IMR-90 (cell line): ENCODE measurements around the gene BIK. TPM values are rescaled to one million over a fixed set of nuclear protein-coding genes. Genes with fewer than 3 reads are reported as not detected.

ENCODE experiments used
- ATAC-seq: fragments of 200-7000 bp; cut with Tn5 transposase; 2 replicates; pipeline ENCODE4 v1.9.1; 2020; ENCODE audit warnings: low read depth, mild to moderate bottlenecking, moderate library complexity
- BruUV-seq: library from RNA; stranded (reverse); fragments of 400-500 nt; replicated peaks from 2 replicates; lab custom pipeline; 2021; lab: Mats Ljungman, UMichigan
- CTCF ChIA-PET: fragments of 300-600 bp; formaldehyde crosslinking; extraction: SDS; loops from one replicate; lab custom pipeline; 2021; ENCODE audit warnings: antibody characterized with exemption; lab: Yijun Ruan, JAX
- POLR2A ChIA-PET: fragments of 300-600 bp; sonication (Branson Sonifier 250); formaldehyde crosslinking; loops from one replicate; lab custom pipeline; 2022; ENCODE audit warnings: antibody characterized with exemption; ENCODE audit not compliant: unreplicated experiment; lab: Charles Lee
- DNase-seq: peaks from one replicate; pipeline ENCODE4 v3.0.0; 2013
- H2AFZ ChIP-seq: replicated peaks from 2 replicates; pipeline ENCODE3; 2013; ENCODE audit warnings: low read length, mild to moderate bottlenecking; ENCODE audit not compliant: poor library complexity
- H2AK5ac ChIP-seq: 2 replicates; pipeline ENCODE4 v1.6.1; 2013; ENCODE audit warnings: low read depth, low read length, inconsistent platforms
- H2AK9ac ChIP-seq: replicated peaks from 2 replicates; pipeline ENCODE3; 2013; ENCODE audit warnings: mild to moderate bottlenecking, low read depth, low read length, moderate library complexity; ENCODE audit not compliant: poor library complexity
- H2BK120ac ChIP-seq: 2 replicates; pipeline ENCODE4 v1.6.1; 2013; ENCODE audit warnings: low read depth, low read length, inconsistent platforms
- H2BK15ac ChIP-seq: 3 replicates; pipeline ENCODE4 v1.6.1; 2013; ENCODE audit warnings: low read depth, low read length, inconsistent platforms
- H2BK20ac ChIP-seq: 2 replicates; pipeline ENCODE4 v1.6.1; 2013; ENCODE audit warnings: low read depth, mild to moderate bottlenecking, inconsistent platforms, low read length, moderate library complexity
- H2BK5ac ChIP-seq: 2 replicates; pipeline ENCODE4 v1.6.1; 2013; ENCODE audit warnings: mild to moderate bottlenecking, low read depth, low read length, inconsistent platforms; ENCODE audit not compliant: poor library complexity, severe bottlenecking
- H3K14ac ChIP-seq: replicated peaks from 2 replicates; pipeline ENCODE4 v1.6.1; 2013; ENCODE audit warnings: low read depth, low read length, inconsistent platforms
- H3K18ac ChIP-seq: 2 replicates; pipeline ENCODE4 v1.6.1; 2013; ENCODE audit warnings: low read depth, low read length, control low read depth
- H3K23ac ChIP-seq: 2 replicates; pipeline ENCODE4 v1.6.1; 2013; ENCODE audit warnings: low read depth, low read length, inconsistent platforms
- H3K27ac ChIP-seq: 2 replicates; pipeline ENCODE4 v1.5.1; 2013; ENCODE audit warnings: mild to moderate bottlenecking, control low read depth, low read length; ENCODE audit not compliant: insufficient read depth
- H3K27me3 ChIP-seq: 2 replicates; pipeline ENCODE4 v1.6.1; 2013; ENCODE audit warnings: low read length; ENCODE audit not compliant: control insufficient read depth, insufficient read depth
- H3K36me3 ChIP-seq: 2 replicates; pipeline ENCODE4 v1.6.1; 2013; ENCODE audit warnings: low read length, mixed read lengths; ENCODE audit not compliant: control insufficient read depth, insufficient read depth
- H3K4ac ChIP-seq: 2 replicates; pipeline ENCODE4 v1.6.1; 2013; ENCODE audit warnings: low read depth, low read length, inconsistent platforms
- H3K4me1 ChIP-seq: 2 replicates; pipeline ENCODE4 v1.6.1; 2013; ENCODE audit warnings: low read length, mixed read lengths; ENCODE audit not compliant: control insufficient read depth, insufficient read depth
- H3K4me2 ChIP-seq: 2 replicates; pipeline ENCODE4 v1.6.1; 2013; ENCODE audit warnings: low read depth, mild to moderate bottlenecking, control low read depth, low read length, moderate library complexity
- H3K4me3 ChIP-seq: 2 replicates; pipeline ENCODE4 v1.5.1; 2013; ENCODE audit warnings: low read depth, mild to moderate bottlenecking, control low read depth, low read length, moderate library complexity; ENCODE audit not compliant: insufficient read depth
- H3K56ac ChIP-seq: 2 replicates; pipeline ENCODE4 v1.6.1; 2013; ENCODE audit warnings: low read length, inconsistent platforms; ENCODE audit not compliant: insufficient read depth; ENCODE audit errors: extremely low read depth
- H3K79me1 ChIP-seq, 2 experiments: 2 replicates each; pipeline ENCODE4 v1.6.1; 2013; ENCODE audit warnings: low read length in 2 of 2, inconsistent platforms in 1 of 2, low read depth in 1 of 2
- H3K9ac ChIP-seq: 2 replicates; pipeline ENCODE4 v1.6.1; 2013; ENCODE audit warnings: low read depth, low read length, control low read depth
- H3K9me1 ChIP-seq: 2 replicates; pipeline ENCODE4 v1.6.1; 2013; ENCODE audit warnings: low read length, inconsistent platforms; ENCODE audit not compliant: insufficient read depth
- H3K9me3 ChIP-seq: 2 replicates; pipeline ENCODE4 v1.6.1; 2013; ENCODE audit warnings: low read length; ENCODE audit not compliant: control insufficient read depth, insufficient read depth
- H4K20me1 ChIP-seq: 2 replicates; pipeline ENCODE4 v1.6.1; 2013; ENCODE audit warnings: low read length, inconsistent platforms; ENCODE audit not compliant: insufficient read depth
- H4K5ac ChIP-seq: 2 replicates; pipeline ENCODE4 v1.6.1; 2013; ENCODE audit warnings: mild to moderate bottlenecking, low read depth, low read length, control low read depth
- H4K8ac ChIP-seq, 2 experiments: 2 replicates each; pipeline ENCODE4 v1.6.1; 2013; ENCODE audit warnings: low read depth in 2 of 2, low read length in 2 of 2, control low read depth in 1 of 2, inconsistent platforms in 1 of 2
- H4K91ac ChIP-seq: 2 replicates; pipeline ENCODE4 v1.6.1; 2013; ENCODE audit warnings: low read depth, low read length, inconsistent platforms; ENCODE audit not compliant: insufficient read depth
- BHLHE40 ChIP-seq: fragments of 150-350 bp; IDR thresholded peaks from 2 replicates; pipeline ENCODE4 v1.6.1; 2016; ENCODE audit warnings: mild to moderate bottlenecking, low read depth, low read length
- CEBPB ChIP-seq: IDR thresholded peaks from 2 replicates; pipeline ENCODE4 v1.6.1; 2012; ENCODE audit warnings: low read depth, low read length, improper control_type of control experiment
- CHD1 ChIP-seq: IDR thresholded peaks from 2 replicates; pipeline ENCODE4 v1.6.1; 2012; ENCODE audit warnings: low read depth, low read length, improper control_type of control experiment
- FOS ChIP-seq: fragments of 150-350 bp; IDR thresholded peaks from 2 replicates; pipeline ENCODE4 v1.6.1; 2016; ENCODE audit warnings: low read depth, low read length
- MAFK ChIP-seq: IDR thresholded peaks from 2 replicates; pipeline ENCODE4 v1.6.1; 2012; ENCODE audit warnings: low read depth, low read length, improper control_type of control experiment
- MAZ ChIP-seq: IDR thresholded peaks from 2 replicates; pipeline ENCODE4 v1.6.1; 2012; ENCODE audit warnings: low read depth, mild to moderate bottlenecking, low read length, improper control_type of control experiment, moderate library complexity, borderline replicate concordance
- MXI1 ChIP-seq: IDR thresholded peaks from 2 replicates; pipeline ENCODE4 v1.6.1; 2012; ENCODE audit warnings: low read depth, mild to moderate bottlenecking, low read length, moderate library complexity, borderline replicate concordance
- NFE2L2 ChIP-seq: fragments of 150-350 bp; IDR thresholded peaks from 2 replicates; pipeline ENCODE4 v1.6.1; 2016; ENCODE audit warnings: low read depth, mild to moderate bottlenecking, low read length
- POLR2A ChIP-seq: IDR thresholded peaks from 2 replicates; pipeline ENCODE4 v1.6.1; 2012; ENCODE audit warnings: mild to moderate bottlenecking, low read depth, low read length
- RAD21 ChIP-seq: IDR thresholded peaks from 2 replicates; pipeline ENCODE4 v1.6.1; 2012; ENCODE audit warnings: low read length, improper control_type of control experiment
- RCOR1 ChIP-seq: IDR thresholded peaks from 2 replicates; pipeline ENCODE4 v1.6.1; 2012; ENCODE audit warnings: mild to moderate bottlenecking, low read length, improper control_type of control experiment; ENCODE audit not compliant: insufficient replicate concordance
- RFX5 ChIP-seq: IDR thresholded peaks from 2 replicates; pipeline ENCODE4 v1.8.0; 2012; ENCODE audit warnings: low read depth, mild to moderate bottlenecking, low read length, moderate library complexity
- SMC3 ChIP-seq: fragments of 150-350 bp; IDR thresholded peaks from 2 replicates; pipeline ENCODE4 v1.6.1; 2016; ENCODE audit warnings: low read depth, mild to moderate bottlenecking, antibody characterized with exemption, low read length, moderate library complexity
- USF2 ChIP-seq: fragments of 150-350 bp; IDR thresholded peaks from 2 replicates; pipeline ENCODE4 v1.6.1; 2017; ENCODE audit warnings: mild to moderate bottlenecking, antibody characterized with exemption, low read length, low read depth
- WGBS, 2 experiments: methylation state at CpG; one replicate each; pipeline versions ENCODE4 v1.1.5 to v1.1.7; 2013; ENCODE audit warnings: missing lambda C conversion rate in 2 of 2; ENCODE audit not compliant: insufficient read length in 1 of 2; ENCODE audit errors: extremely low coverage in 2 of 2; 5-methylcytosine and 5-hydroxymethylcytosine counted together
- dilution Hi-C: fragments of 300-500 bp; cut with HindIII; formaldehyde crosslinking; loops from one replicate; pipeline ENCODE4 v1.14.3; 2018; ENCODE audit warnings: low sequenced_read_pairs; ENCODE audit not compliant: unreplicated experiment
- in situ Hi-C: fragments of 300-500 bp; cut with MboI; formaldehyde crosslinking; loops from 3 replicates; pipeline ENCODE4 v1.14.3; 2019; ENCODE audit warnings: low sequenced_read_pairs, inconsistent platforms, mixed read lengths
- intact Hi-C: fragments of 100-400 bp; cut with micrococcal nuclease; formaldehyde crosslinking; loops from 2 replicates; pipeline ENCODE4 v1.10.0; 2022
- polyA plus RNA-seq, 3 experiments: library from polyadenylated mRNA; depleted of rRNA; stranded (reverse); fragments of >200 nt; gene quantifications; 2 replicates each; pipeline ENCODE4 v1.2.3, GENCODE V29; 2012; ENCODE audit warnings: low replicate concordance in 1 of 3
- total RNA-seq: library from RNA; depleted of rRNA; stranded (reverse); fragments of >200 nt; gene quantifications from 2 replicates; pipeline ENCODE4 v1.2.3, GENCODE V29; 2012
- TF ChIP-seq, protein P1 (sequence below): conservative IDR thresholded peaks from 2 replicates; pipeline ENCODE4 v1.5.1; 2012; ENCODE audit warnings: mild to moderate bottlenecking, low read depth, low read length, improper control_type of control experiment
- TF ChIP-seq, protein P2 (sequence below): fragments of 150-350 bp; IDR thresholded peaks from 2 replicates; pipeline ENCODE4 v1.6.1; 2016; ENCODE audit warnings: low read depth, mild to moderate bottlenecking, low read length, moderate library complexity, borderline replicate concordance

BIK gene
- total and polyA plus RNA-seq, 2 of the 4 experiments (the other 2 are of a cell fraction), result 0.18 TPM; not detected in 1

DNA sequence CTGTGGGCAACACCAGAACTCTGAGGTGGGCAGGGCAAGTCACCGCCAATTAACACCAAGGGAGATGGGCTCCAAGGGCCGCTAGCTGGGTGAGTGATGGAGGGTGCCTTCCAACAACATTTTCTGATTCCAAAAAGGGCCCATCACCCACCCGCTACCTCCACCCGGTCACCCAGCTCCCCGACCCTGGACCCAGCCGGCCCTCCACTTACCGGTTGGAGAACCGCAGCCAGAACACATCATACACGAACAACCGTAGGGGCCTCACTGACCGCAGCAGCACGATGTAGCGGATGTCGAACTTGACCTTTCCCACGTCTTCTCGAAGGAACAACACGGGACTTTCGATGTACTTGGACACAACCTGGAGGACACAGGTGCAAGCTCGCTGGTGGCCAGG lies 61.6 kb downstream of the BIK start:
- Histone ChIP-seq H3K4me3 (no peak overlapping the region), H3K9me3 (no peaks in the 10 kb centered on the region), H3K56ac (no peak overlapping the region), H3K79me1 (no peaks in the 10 kb centered on the region), H2BK15ac (no peak overlapping the region), H3K27ac (no peak overlapping the region), H2AFZ (no peak overlapping the region), H2BK5ac (no peak overlapping the region), H3K23ac (no peak overlapping the region), H3K27me3 (no peaks in the 10 kb centered on the region), H4K91ac (no peak overlapping the region), H4K8ac (no peak overlapping the region), H2BK20ac (no peak overlapping the region), H2AK5ac (no peak overlapping the region), H4K5ac (no peak overlapping the region), H3K9ac (no peak overlapping the region), H3K4me2 (no peak overlapping the region), H3K18ac (no peak overlapping the region), H2AK9ac (peak overlapping the region; percentile 57), H2BK120ac (no peak overlapping the region), H4K20me1 (no peaks in the 10 kb centered on the region; the same call in 1 of the 2 replicates), H3K36me3 (peaks cover 46% of the 10 kb centered on the region), H3K4me1 (no peaks in the 10 kb centered on the region), H3K14ac (no peak overlapping the region), H3K9me1 (no peaks in the 10 kb centered on the region; the same call in 1 of the 2 replicates), H3K4ac (no peak overlapping the region)
- no TSS peak for BruUV-seq
- intact Hi-C loops (no loop called here), dilution Hi-C loops (no loop called here), in situ Hi-C loops (no loop called here)
- ATAC-seq, result no peak
- TF ChIP-seq POLR2A (no peak), RFX5 (no peak), NFE2L2 (no peak), MAFK (no peak), RAD21 (no peak), CEBPB (no peak), MAZ (no peak), USF2 (no peak), CHD1 (no peak), BHLHE40 (no peak), FOS (no peak), RCOR1 (no peak), MXI1 (no peak), SMC3 (no peak)
- TF ChIP-seq, protein P1, sequence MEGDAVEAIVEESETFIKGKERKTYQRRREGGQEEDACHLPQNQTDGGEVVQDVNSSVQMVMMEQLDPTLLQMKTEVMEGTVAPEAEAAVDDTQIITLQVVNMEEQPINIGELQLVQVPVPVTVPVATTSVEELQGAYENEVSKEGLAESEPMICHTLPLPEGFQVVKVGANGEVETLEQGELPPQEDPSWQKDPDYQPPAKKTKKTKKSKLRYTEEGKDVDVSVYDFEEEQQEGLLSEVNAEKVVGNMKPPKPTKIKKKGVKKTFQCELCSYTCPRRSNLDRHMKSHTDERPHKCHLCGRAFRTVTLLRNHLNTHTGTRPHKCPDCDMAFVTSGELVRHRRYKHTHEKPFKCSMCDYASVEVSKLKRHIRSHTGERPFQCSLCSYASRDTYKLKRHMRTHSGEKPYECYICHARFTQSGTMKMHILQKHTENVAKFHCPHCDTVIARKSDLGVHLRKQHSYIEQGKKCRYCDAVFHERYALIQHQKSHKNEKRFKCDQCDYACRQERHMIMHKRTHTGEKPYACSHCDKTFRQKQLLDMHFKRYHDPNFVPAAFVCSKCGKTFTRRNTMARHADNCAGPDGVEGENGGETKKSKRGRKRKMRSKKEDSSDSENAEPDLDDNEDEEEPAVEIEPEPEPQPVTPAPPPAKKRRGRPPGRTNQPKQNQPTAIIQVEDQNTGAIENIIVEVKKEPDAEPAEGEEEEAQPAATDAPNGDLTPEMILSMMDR, result no peak
- TF ChIP-seq, protein P2, sequence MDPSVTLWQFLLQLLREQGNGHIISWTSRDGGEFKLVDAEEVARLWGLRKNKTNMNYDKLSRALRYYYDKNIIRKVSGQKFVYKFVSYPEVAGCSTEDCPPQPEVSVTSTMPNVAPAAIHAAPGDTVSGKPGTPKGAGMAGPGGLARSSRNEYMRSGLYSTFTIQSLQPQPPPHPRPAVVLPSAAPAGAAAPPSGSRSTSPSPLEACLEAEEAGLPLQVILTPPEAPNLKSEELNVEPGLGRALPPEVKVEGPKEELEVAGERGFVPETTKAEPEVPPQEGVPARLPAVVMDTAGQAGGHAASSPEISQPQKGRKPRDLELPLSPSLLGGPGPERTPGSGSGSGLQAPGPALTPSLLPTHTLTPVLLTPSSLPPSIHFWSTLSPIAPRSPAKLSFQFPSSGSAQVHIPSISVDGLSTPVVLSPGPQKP, result no peak
- ChIA-PET POLR2A (no interaction called here), CTCF (no interaction called here)
- WGBS, 2 experiments, result 98% methylated on average over 15 of the region's 19 CpGs; no CpG with 5 or more reads in 1 of the 2 experiments
- no peak for DNase-seq
